Activated CD4-positive, alpha-beta T cell treated with anti-CD3 and anti-CD28 coated beads, Interleukin-2, Interleukin-4, amounts not matched to agents 100 ng/mL and 50 ng/mL, durations not matched to agents 16 hours and 8 hours (primary cell): ENCODE data around the gene C1orf122.

ENCODE experiments used
- DNase-seq: peaks from one replicate; pipeline ENCODE4 v3.0.0-alpha.2; 2020; ENCODE audit warnings: low spot score

The C1orf122 gene

GRCh38 chr1:37797750-37798345 is 9.7 kb upstream of the C1orf122 start:
- no peak for DNase-seq

GRCh38 chr1:37802439-37802838 is 5.2 kb upstream of the C1orf122 start:
- DNase-seq, result no peak

- DNase-seq, result no peak
Measured at GRCh38 chr1:37807220-37807554, 403 bp upstream of the C1orf122 start.

GRCh38 chr1:37808369-37809319 is 1.1 kb downstream of the C1orf122 start:
- peak; percentile 40 for DNase-seq

- DNase-seq, result no peak
Measured at GRCh38 chr1:37809942-37810341, 2.4 kb downstream of the C1orf122 start.

GRCh38 chr1:37811027-37811655 is 3.6 kb downstream of the C1orf122 start:
- peak; percentile 76 for DNase-seq

- no peak for DNase-seq
Measured at GRCh38 chr1:37813529-37814145, 6.0 kb downstream of the C1orf122 start.

- DNase-seq, result no peak
Measured at GRCh38 chr1:37814252-37814651, 6.7 kb downstream of the C1orf122 start.

GRCh38 chr1:37817481-37817880 is 9.9 kb downstream of the C1orf122 start:
- DNase-seq, result no peak

GRCh38 chr1:37821481-37821880 is 13.9 kb downstream of the C1orf122 start:
- no peak for DNase-seq

- peak; percentile 50 for DNase-seq
Measured at GRCh38 chr1:37822906-37823815, 15.6 kb downstream of the C1orf122 start.

- no peak for DNase-seq
Measured at GRCh38 chr1:37824001-37824400, 16.4 kb downstream of the C1orf122 start.

GRCh38 chr1:37825506-37825905 is 17.9 kb downstream of the C1orf122 start:
- peak; percentile 14 for DNase-seq

- DNase-seq, result no peak
Measured at GRCh38 chr1:37828410-37829074, 21.0 kb downstream of the C1orf122 start.

- no peak for DNase-seq
Measured at GRCh38 chr1:37831109-37831508, 23.5 kb downstream of the C1orf122 start.

GRCh38 chr1:37831809-37832208 is 24.2 kb downstream of the C1orf122 start:
- no peak for DNase-seq

GRCh38 chr1:37836788-37837187 is 29.2 kb downstream of the C1orf122 start:
- no peak for DNase-seq

- DNase-seq, result no peak
Measured at GRCh38 chr1:37839676-37840075, 32.1 kb downstream of the C1orf122 start.

- no peak for DNase-seq
Measured at GRCh38 chr1:37840711-37841110, 33.1 kb downstream of the C1orf122 start.

GRCh38 chr1:37841652-37842051 is 34.1 kb downstream of the C1orf122 start:
- no peak for DNase-seq

- no peak for DNase-seq
Measured at GRCh38 chr1:37844536-37844935, 36.9 kb downstream of the C1orf122 start.
